ENCODE measurements around the gene PGAM2. TPM values are rescaled to one million over a fixed set of nuclear protein-coding genes. Genes with fewer than 3 reads are reported as not detected.

The PGAM2 gene
- total and polyA plus RNA-seq, 8 donors: 0.92 to 5.8 (median 3.7) TPM; not detected in 4

DNA sequence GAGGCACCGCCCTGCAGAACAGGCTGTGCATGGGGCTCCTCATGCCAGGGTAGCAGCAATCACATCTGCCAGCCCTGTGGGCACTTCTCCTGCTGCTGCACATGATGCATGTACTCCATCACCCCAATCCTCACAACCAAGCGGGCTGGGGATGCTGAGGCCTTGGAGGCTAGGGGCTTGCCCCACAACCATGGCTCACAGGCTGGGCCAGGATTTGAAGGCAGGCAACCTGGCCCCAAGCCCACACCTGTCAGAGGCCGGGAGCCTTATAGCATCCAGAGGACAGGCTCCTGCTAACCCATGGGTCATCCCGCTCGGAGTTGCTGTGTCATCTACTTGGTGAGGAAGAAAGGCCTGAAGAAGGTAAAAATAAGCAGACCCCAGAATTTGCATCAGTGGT lies 14.8 kb upstream of the PGAM2 start:
- no peak for TF ChIP-seq POLR2AphosphoS5 (IDR thresholded peaks at IDR 0.05)
- H3K4me1 ChIP-seq: peaks cover 7 to 67% (median 53%) of the 10 kb centered on the region in 4 donors
- H3K27ac ChIP-seq: no peak overlapping the region
- no peaks in the 10 kb centered on the region for H3K27me3 ChIP-seq
- peaks cover 48 to 57% (median 56%) of the 10 kb centered on the region in 4 donors for H3K36me3 ChIP-seq
- DNase-seq: no peak
- H3K4me3 ChIP-seq: no peak overlapping the region
- no peaks in the 10 kb centered on the region for H3K9me3 ChIP-seq
- intact Hi-C loops (cut with DNase I; ENCODE audit: low total_unique reads): no loop called here
- 90 to 96% (median 93%) methylated on average over 5 of the region's 5 CpGs for WGBS, 5 donors

DNA sequence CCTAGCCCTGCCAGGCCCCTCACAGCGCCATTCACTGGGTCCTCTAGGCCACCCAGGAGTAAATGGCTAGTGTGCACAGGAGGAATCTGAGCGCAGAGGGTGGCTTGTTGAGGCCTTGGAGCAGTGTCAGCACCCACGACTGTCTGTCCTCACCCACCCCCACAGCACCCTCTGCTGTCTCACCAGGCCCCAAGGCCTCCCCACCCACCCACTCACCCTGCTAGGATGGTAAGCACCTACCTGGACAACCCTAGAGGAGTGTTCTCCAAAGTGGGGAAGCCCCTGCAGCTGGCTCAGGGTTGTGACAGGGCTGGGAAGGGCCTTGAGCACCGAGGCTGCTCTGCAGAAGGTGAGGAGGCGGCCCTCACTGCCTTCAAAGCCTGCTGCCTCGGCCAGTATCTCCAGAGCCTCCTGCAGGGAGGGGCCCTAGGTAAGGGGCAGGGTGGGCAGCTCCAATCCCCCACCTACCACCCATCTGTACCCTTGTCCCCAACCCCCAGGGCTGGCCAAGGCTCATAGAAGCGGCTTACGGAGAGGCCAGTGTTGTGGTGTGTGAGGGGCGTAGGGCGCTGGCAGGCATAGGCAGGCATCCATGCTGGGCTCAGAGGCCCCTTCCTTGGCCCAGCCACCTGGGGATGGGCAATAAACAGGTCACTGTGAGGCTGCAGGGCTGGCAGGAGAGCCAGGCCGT lies 14.1 kb upstream of the PGAM2 start:
- DNase-seq: no peak
- H3K27ac ChIP-seq: no peak overlapping the region

DNA sequence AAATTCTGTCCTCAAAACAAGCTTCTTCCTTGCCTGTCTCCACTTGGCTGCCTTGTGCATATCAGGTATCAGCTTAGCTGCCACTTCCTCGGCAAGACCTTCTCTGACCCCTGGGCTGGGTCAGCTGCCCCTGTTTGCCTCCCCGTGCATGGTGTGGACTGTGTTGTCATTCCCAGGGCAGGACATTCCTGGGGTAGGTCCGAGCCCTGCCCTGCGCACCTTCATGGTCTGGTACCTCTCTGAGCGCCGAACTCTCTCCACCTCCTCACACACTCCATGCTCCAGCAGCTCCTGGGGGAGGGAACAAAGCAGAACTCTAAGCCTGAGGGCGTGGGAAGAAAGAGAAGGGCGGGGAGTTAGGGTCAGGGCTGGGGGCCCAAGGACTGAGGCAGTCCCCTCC lies 13.2 kb upstream of the PGAM2 start:
- H3K4me3 ChIP-seq: no peak overlapping the region
- H3K9me3 ChIP-seq: no peaks in the 10 kb centered on the region
- peaks cover 52 to 73% (median 72%) of the 10 kb centered on the region in 4 donors for H3K36me3 ChIP-seq
- intact Hi-C loops (cut with DNase I; ENCODE audit: low total_unique reads): loop anchor here (10.0 kb wide), 2 partner anchors 46 to 116 kb away; partner anchors contain the start of gene POLD2
- no peak for TF ChIP-seq POLR2AphosphoS5 (IDR thresholded peaks at IDR 0.05)
- no peak for TF ChIP-seq POLR2A (IDR thresholded peaks at IDR 0.05)
- no peak for TF ChIP-seq EP300 (IDR thresholded peaks at IDR 0.05)
- TF ChIP-seq, protein P1, sequence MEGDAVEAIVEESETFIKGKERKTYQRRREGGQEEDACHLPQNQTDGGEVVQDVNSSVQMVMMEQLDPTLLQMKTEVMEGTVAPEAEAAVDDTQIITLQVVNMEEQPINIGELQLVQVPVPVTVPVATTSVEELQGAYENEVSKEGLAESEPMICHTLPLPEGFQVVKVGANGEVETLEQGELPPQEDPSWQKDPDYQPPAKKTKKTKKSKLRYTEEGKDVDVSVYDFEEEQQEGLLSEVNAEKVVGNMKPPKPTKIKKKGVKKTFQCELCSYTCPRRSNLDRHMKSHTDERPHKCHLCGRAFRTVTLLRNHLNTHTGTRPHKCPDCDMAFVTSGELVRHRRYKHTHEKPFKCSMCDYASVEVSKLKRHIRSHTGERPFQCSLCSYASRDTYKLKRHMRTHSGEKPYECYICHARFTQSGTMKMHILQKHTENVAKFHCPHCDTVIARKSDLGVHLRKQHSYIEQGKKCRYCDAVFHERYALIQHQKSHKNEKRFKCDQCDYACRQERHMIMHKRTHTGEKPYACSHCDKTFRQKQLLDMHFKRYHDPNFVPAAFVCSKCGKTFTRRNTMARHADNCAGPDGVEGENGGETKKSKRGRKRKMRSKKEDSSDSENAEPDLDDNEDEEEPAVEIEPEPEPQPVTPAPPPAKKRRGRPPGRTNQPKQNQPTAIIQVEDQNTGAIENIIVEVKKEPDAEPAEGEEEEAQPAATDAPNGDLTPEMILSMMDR (IDR thresholded peaks at IDR 0.05): no peak
- H3K4me1 ChIP-seq: peaks cover 17 to 83% (median 62%) of the 10 kb centered on the region in 4 donors
- no peaks in the 10 kb centered on the region for H3K27me3 ChIP-seq
- 78 to 85% (median 80%) methylated on average over 6 to 8 of the region's 8 CpGs for WGBS, 5 donors
- H3K27ac ChIP-seq: peak overlapping the region in 1 of 5 donors; percentile 35
- DNase-seq: no peak

More for the DNA sequence above, 14.1 kb upstream of the PGAM2 start:
- peaks cover 48 to 63% (median 62%) of the 10 kb centered on the region in 4 donors for H3K36me3 ChIP-seq
- H3K4me1 ChIP-seq: peaks cover 8 to 73% (median 55%) of the 10 kb centered on the region in 4 donors
- TF ChIP-seq EP300 (IDR thresholded peaks at IDR 0.05) (no peak), POLR2AphosphoS5 (IDR thresholded peaks at IDR 0.05) (no peak), POLR2A (IDR thresholded peaks at IDR 0.05) (no peak)
- TF ChIP-seq, protein P1 (IDR thresholded peaks at IDR 0.05): no peak
- intact Hi-C loops (cut with DNase I; ENCODE audit: low total_unique reads): loop anchor here (10.0 kb wide), 2 partner anchors 45 to 115 kb away; partner anchors contain the start of gene POLD2
- no peaks in the 10 kb centered on the region for H3K9me3 ChIP-seq
- H3K4me3 ChIP-seq: no peak overlapping the region
- 72 to 84% (median 82%) methylated on average over 10 to 11 of the region's 11 CpGs for WGBS, 5 donors
- H3K27me3 ChIP-seq: no peaks in the 10 kb centered on the region

DNA sequence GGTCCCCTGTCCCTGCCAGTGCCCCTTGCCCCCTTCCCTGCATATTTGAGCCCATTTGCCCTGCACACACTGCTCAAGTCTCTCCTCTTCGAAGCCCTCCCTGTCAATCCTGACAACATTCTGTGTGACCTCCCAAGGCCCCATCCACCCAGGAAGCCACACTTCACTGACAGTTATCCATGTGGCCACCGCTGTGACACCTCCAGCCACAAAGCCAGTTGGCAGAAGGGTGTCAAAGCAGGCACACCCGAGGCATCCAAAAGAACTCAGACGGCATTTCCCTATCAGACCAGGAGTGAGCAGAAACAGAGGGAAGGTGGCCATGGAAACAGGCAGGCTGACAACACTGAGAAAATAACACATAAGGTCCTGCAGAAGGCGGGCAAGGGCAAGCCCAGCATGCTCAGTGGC lies 12.3 kb upstream of the PGAM2 start:
- Histone ChIP-seq H3K36me3 (peaks cover 59 to 81% (median 80%) of the 10 kb centered on the region in 4 donors), H3K4me1 (peaks cover 26 to 88% (median 68%) of the 10 kb centered on the region in 4 donors), H3K9me3 (no peaks in the 10 kb centered on the region), H3K4me3 (no peak overlapping the region), H3K27me3 (no peaks in the 10 kb centered on the region), H3K27ac (peak overlapping the region in 2 of 5 donors; percentile 35)
- no peak for DNase-seq
- intact Hi-C loops (cut with DNase I; ENCODE audit: low total_unique reads): loop anchor here (10.0 kb wide), 2 partner anchors 47 to 117 kb away; partner anchors contain the start of gene POLD2
- no peak for TF ChIP-seq POLR2A (IDR thresholded peaks at IDR 0.05)
- TF ChIP-seq, protein P1 (IDR thresholded peaks at IDR 0.05): no peak
- no peak for TF ChIP-seq EP300 (IDR thresholded peaks at IDR 0.05)
- no peak for TF ChIP-seq POLR2AphosphoS5 (IDR thresholded peaks at IDR 0.05)
- 63 to 78% (median 70%) methylated on average over 5 of the region's 5 CpGs for WGBS, 5 donors
